SK-N-MC (cell line): ENCODE measurements around the gene OSMR.
A peak's percentile ranks its signal among the peaks of the same experiment; 100 is the strongest.

Experiments used
- DNase-seq: peaks from one replicate; pipeline ENCODE4 v3.0.0-alpha.2; 2011; ENCODE audit warnings: low read depth, low spot score
- H3K27ac ChIP-seq: fragments of 200-600 bp; sonication (generic); 2 replicates; pipeline ENCODE4 v1.5.1; 2016; ENCODE audit warnings: mixed run types
- H3K36me3 ChIP-seq: fragments of 200-600 bp; sonication (generic); 2 replicates; pipeline ENCODE4 v1.6.1; 2017; ENCODE audit warnings: antibody characterized with exemption, low read length, mixed read lengths; ENCODE audit not compliant: insufficient read depth
- H3K4me3 ChIP-seq: fragments of 200-600 bp; sonication (generic); 2 replicates; pipeline ENCODE4 v1.5.1; 2016
- H3K9ac ChIP-seq: fragments of 200-600 bp; sonication (generic); 2 replicates; pipeline ENCODE4 v1.8.0; 2017; ENCODE audit warnings: mixed run types, mixed read lengths; ENCODE audit not compliant: insufficient read length
- H3K9me3 ChIP-seq: fragments of 200-600 bp; sonication (generic); 2 replicates; pipeline ENCODE4 v1.6.1; 2017; ENCODE audit warnings: low read depth, mild to moderate bottlenecking, antibody characterized with exemption, low read length, moderate library complexity, mixed read lengths
- EZH2 ChIP-seq: fragments of 200-600 bp; sonication (generic); IDR thresholded peaks from one replicate; pipeline ENCODE4 v1.6.1; 2017; ENCODE audit warnings: antibody characterized with exemption
- FOXP2 ChIP-seq: optimal IDR thresholded peaks from 2 replicates; pipeline ENCODE3; 2011; ENCODE audit warnings: mild to moderate bottlenecking, moderate library complexity; ENCODE audit not compliant: insufficient read depth; ENCODE audit errors: extremely low read length, control extremely low read depth
- POLR2AphosphoS5 ChIP-seq: IDR thresholded peaks from 2 replicates; pipeline ENCODE4 v1.6.1; 2012; ENCODE audit warnings: mild to moderate bottlenecking, low read depth, low read length, borderline replicate concordance

Gene OSMR

GRCh38 chr5:38845526-38846378 is at the start of gene OSMR:
Gene OSMR, plus strand, starts transcription at chr5:38846012. Its CDS starts 23,033 bp downstream, at chr5:38869045.
- H3K9me3 ChIP-seq, result no peaks in the 10 kb centered on the region; the same call in 1 of the 2 replicates
- H3K36me3 ChIP-seq, result peaks cover 18% of the 10 kb centered on the region
- H3K9ac ChIP-seq, result peak within 1 kb of the TSS; percentile 88
- DNase-seq, result no peak
- H3K4me3 ChIP-seq, result peak within 1 kb of the TSS; percentile 96
- TF ChIP-seq POLR2AphosphoS5, result peak; percentile 61; the same call in 1 of the 2 replicates
- peak; percentile 75 for TF ChIP-seq FOXP2
- no peak for TF ChIP-seq EZH2
- peak within 1 kb of the TSS; percentile 27; the same call in 1 of the 2 replicates for H3K27ac ChIP-seq

GRCh38 chr5:38796742-38797108 is 49.1 kb upstream of the OSMR start:
- no peak overlapping the region for H3K27ac ChIP-seq
- no peaks in the 10 kb centered on the region for H3K36me3 ChIP-seq
- H3K9me3 ChIP-seq, result no peaks in the 10 kb centered on the region
- H3K9ac ChIP-seq, result no peak overlapping the region
- no peak overlapping the region for H3K4me3 ChIP-seq
- DNase-seq, result no peak
- no peak for TF ChIP-seq POLR2AphosphoS5
- no peak for TF ChIP-seq FOXP2
- TF ChIP-seq EZH2, result no peak

DNA sequence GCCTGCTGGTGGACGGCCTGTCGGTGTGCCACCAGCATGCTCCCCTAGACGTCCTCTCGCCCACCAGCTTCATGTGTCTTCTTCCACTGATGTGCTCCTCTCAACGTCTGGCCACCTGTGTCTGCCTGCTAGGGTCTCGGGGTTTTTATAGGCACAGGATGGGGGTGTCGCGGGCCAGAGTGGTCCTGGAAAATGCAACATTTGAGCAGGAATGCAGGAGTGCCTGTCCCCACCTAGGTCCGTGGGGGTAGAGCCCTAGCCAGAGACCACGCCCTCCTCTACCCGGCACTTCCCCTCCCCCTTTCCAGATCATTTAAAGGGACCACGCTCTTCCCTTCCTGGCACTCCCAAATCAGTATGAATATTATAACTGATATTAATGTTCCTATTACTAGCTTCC is 48.0 kb upstream of the OSMR start:
- no peak overlapping the region for H3K27ac ChIP-seq
- no peaks in the 10 kb centered on the region for H3K9me3 ChIP-seq
- no peak overlapping the region for H3K4me3 ChIP-seq
- no peak overlapping the region for H3K9ac ChIP-seq
- TF ChIP-seq EZH2 (no peak), FOXP2 (no peak), POLR2AphosphoS5 (no peak)
- no peaks in the 10 kb centered on the region for H3K36me3 ChIP-seq
- DNase-seq, result no peak

GRCh38 chr5:38799556-38800377 is 46.0 kb upstream of the OSMR start:
- H3K4me3 ChIP-seq, result no peak overlapping the region
- H3K27ac ChIP-seq, result no peak overlapping the region
- no peaks in the 10 kb centered on the region for H3K36me3 ChIP-seq
- H3K9ac ChIP-seq, result no peak overlapping the region
- no peak for TF ChIP-seq EZH2
- TF ChIP-seq FOXP2, result no peak
- no peak for DNase-seq
- no peaks in the 10 kb centered on the region for H3K9me3 ChIP-seq

GRCh38 chr5:38800515-38800914 is 45.3 kb upstream of the OSMR start:
- H3K36me3 ChIP-seq, result no peaks in the 10 kb centered on the region
- no peak overlapping the region for H3K9ac ChIP-seq
- H3K9me3 ChIP-seq, result no peaks in the 10 kb centered on the region
- TF ChIP-seq POLR2AphosphoS5 (no peak), FOXP2 (no peak), EZH2 (no peak)
- no peak for DNase-seq
- no peak overlapping the region for H3K4me3 ChIP-seq
- H3K27ac ChIP-seq, result no peak overlapping the region

- TF ChIP-seq FOXP2 (no peak), POLR2AphosphoS5 (no peak), EZH2 (no peak)
- Histone ChIP-seq H3K9ac (no peak overlapping the region), H3K36me3 (no peaks in the 10 kb centered on the region), H3K9me3 (no peaks in the 10 kb centered on the region), H3K4me3 (no peak overlapping the region), H3K27ac (no peak overlapping the region)
- DNase-seq, result no peak
Observed at GRCh38 chr5:38802125-38802524, 43.7 kb upstream of the OSMR start.

GRCh38 chr5:38803246-38803645 is 42.6 kb upstream of the OSMR start:
- no peaks in the 10 kb centered on the region for H3K36me3 ChIP-seq
- TF ChIP-seq EZH2 (no peak), POLR2AphosphoS5 (no peak), FOXP2 (no peak)
- no peak overlapping the region for H3K27ac ChIP-seq
- H3K9ac ChIP-seq, result no peak overlapping the region
- H3K9me3 ChIP-seq, result no peaks in the 10 kb centered on the region
- H3K4me3 ChIP-seq, result no peak overlapping the region
- no peak for DNase-seq

DNA sequence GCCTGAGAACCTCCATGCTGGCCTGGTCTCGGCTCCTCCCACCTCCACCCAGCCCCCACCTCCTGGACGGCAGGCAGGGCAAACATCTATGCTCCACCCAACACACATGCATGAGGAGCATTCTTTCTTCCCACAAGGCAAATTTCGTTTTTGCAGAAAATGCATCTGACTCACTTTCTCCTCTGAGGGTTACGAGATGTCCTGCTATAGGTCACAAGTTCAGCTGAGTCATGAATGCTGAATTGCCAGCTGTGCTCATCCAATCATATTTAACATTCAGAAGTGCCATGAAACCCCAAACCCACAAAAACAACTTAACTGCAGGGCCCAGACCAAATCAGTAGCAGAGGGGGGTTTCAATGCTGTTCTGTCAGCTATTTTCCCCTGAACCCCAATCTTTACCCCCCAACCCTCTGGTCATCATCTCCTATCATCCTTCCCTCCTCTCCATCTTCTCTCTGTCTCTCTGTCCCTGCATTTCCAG is 39.0 kb upstream of the OSMR start:
- Histone ChIP-seq H3K4me3 (no peak overlapping the region), H3K9me3 (no peaks in the 10 kb centered on the region), H3K36me3 (no peaks in the 10 kb centered on the region), H3K27ac (0 out of 2 replicates have a peak overlapping the region, but pooled peaks have one; percentile 91), H3K9ac (no peak overlapping the region)
- DNase-seq, result no peak
- TF ChIP-seq FOXP2, result no peak
- TF ChIP-seq EZH2, result no peak
- TF ChIP-seq POLR2AphosphoS5, result no peak
